GM12878 (cell line): ENCODE measurements around the gene DIPK1A. TPM values are rescaled to one million over a fixed set of nuclear protein-coding genes. Genes with fewer than 3 reads are reported as not detected.

Source experiments
- ATAC-seq: fragments of 200-7000 bp; cut with Tn5 transposase; 3 replicates; pipeline ENCODE4 v1.9.1; 2020; ENCODE audit warnings: mild to moderate bottlenecking, moderate library complexity
- BruUV-seq: library from RNA; stranded (reverse); fragments of 400-500 nt; replicated peaks from 2 replicates; lab custom pipeline; 2021; lab: Mats Ljungman, UMichigan
- CTCF ChIA-PET: fragments of 300-600 bp; sonication (Branson Sonifier 250); formaldehyde crosslinking; extraction: SDS; loops from one replicate; lab custom pipeline; 2021; ENCODE audit warnings: inconsistent platforms; lab: Yijun Ruan, JAX
- POLR2A ChIA-PET: fragments of 350-600 bp; formaldehyde crosslinking; extraction: SDS; loops from one replicate; lab custom pipeline; 2021; ENCODE audit warnings: inconsistent platforms; lab: Charles Lee
- RAD21 ChIA-PET: fragments of 300-600 bp; sonication (Branson Sonifier 250); formaldehyde crosslinking; loops from one replicate; lab custom pipeline; 2023; ENCODE audit warnings: antibody characterized with exemption; ENCODE audit not compliant: unreplicated experiment; lab: Charles Lee
- SMC1A ChIA-PET: fragments of 300-600 bp; sonication (Branson Sonifier 250); formaldehyde crosslinking; loops from one replicate; lab custom pipeline; 2023; ENCODE audit not compliant: unreplicated experiment, uncharacterized antibody; lab: Charles Lee
- DNase-seq: peaks from one replicate; pipeline ENCODE4 v3.0.0-alpha.2; 2011; ENCODE audit warnings: low read depth, low spot score
- FAIRE-seq: peaks from 3 replicates; lab custom pipeline; 2011; peaks lifted over from hg19 to GRCh38; lab: Jason Lieb, UNC
- H2AFZ ChIP-seq: 2 replicates; pipeline ENCODE4 v1.6.0; 2011; ENCODE audit warnings: low read depth, low read length, control low read depth; ENCODE audit not compliant: control insufficient read depth
- H3K27ac ChIP-seq: 2 replicates; pipeline ENCODE4 v1.5.1; 2011; ENCODE audit warnings: control low read depth; ENCODE audit not compliant: control insufficient read depth, insufficient read depth
- H3K27me3 ChIP-seq, 2 experiments: replicated peaks in 1 of 2; 2 replicates each; pipeline versions ENCODE4 v1.6.0 to v1.6.1; 2011; ENCODE audit warnings: low read length in 1 of 2; ENCODE audit not compliant: control insufficient read depth in 2 of 2, insufficient read depth in 2 of 2
- H3K36me3 ChIP-seq, 2 experiments: 2 replicates each; pipeline ENCODE4 v1.5.1; 2011; ENCODE audit warnings: low read length in 1 of 2; ENCODE audit not compliant: control insufficient read depth in 2 of 2, insufficient read depth in 2 of 2
- H3K4me1 ChIP-seq: 2 replicates; pipeline ENCODE4 v1.6.1; 2011; ENCODE audit warnings: mild to moderate bottlenecking, low read length, moderate library complexity, mixed read lengths; ENCODE audit not compliant: control insufficient read depth, insufficient read depth
- H3K4me2 ChIP-seq: 2 replicates; pipeline ENCODE4 v1.6.0; 2011; ENCODE audit warnings: control low read depth; ENCODE audit not compliant: control insufficient read depth, insufficient read depth
- H3K4me3 ChIP-seq: fragments of 200-600 bp; sonication (generic); 2 replicates; pipeline ENCODE4 v1.5.1; 2016
- H3K79me2 ChIP-seq: 2 replicates; pipeline ENCODE4 v1.6.0; 2011; ENCODE audit warnings: low read length; ENCODE audit not compliant: control insufficient read depth, insufficient read depth
- H3K9ac ChIP-seq: 2 replicates; pipeline ENCODE4 v1.8.0; 2011; ENCODE audit warnings: low read length, control low read depth, mixed read lengths; ENCODE audit not compliant: control insufficient read depth, insufficient read depth
- H3K9me3 ChIP-seq: replicated peaks from 3 replicates; pipeline ENCODE4 v1.5.1; 2011; ENCODE audit warnings: mild to moderate bottlenecking, low read length; ENCODE audit not compliant: control insufficient read depth, insufficient read depth
- H4K20me1 ChIP-seq: 2 replicates; pipeline ENCODE4 v1.6.0; 2011; ENCODE audit not compliant: control insufficient read depth, insufficient read depth
- BCLAF1 ChIP-seq: fragments of 450-650 bp; IDR thresholded peaks from 2 replicates; pipeline ENCODE4 v1.6.1; 2017; ENCODE audit warnings: antibody characterized with exemption, mild to moderate bottlenecking, moderate library complexity
- BMI1 ChIP-seq: fragments of 450-650 bp; IDR thresholded peaks from 2 replicates; pipeline ENCODE4 v1.6.1; 2016; ENCODE audit warnings: mild to moderate bottlenecking, moderate library complexity, borderline replicate concordance
- BRCA1 ChIP-seq: IDR thresholded peaks from 2 replicates; pipeline ENCODE4 v1.6.1; 2011; ENCODE audit warnings: low read depth, low read length, improper control_type of control experiment
- E2F4 ChIP-seq: IDR thresholded peaks from 2 replicates; pipeline ENCODE4 v1.6.1; 2012; ENCODE audit warnings: low read depth, low read length, improper control_type of control experiment
- EZH2 ChIP-seq: IDR thresholded peaks from 2 replicates; pipeline ENCODE4 v1.6.1; 2012; ENCODE audit warnings: low read depth, mild to moderate bottlenecking, control low read depth, inconsistent platforms, low read length, borderline replicate concordance; ENCODE audit not compliant: control insufficient read depth
- JUND ChIP-seq: IDR thresholded peaks from 2 replicates; pipeline ENCODE4 v1.6.1; 2012; ENCODE audit warnings: low read depth, mild to moderate bottlenecking, low read length, improper control_type of control experiment, moderate library complexity
- PAX8 ChIP-seq: fragments of 450-650 bp; IDR thresholded peaks from 2 replicates; pipeline ENCODE4 v1.6.1; 2017; ENCODE audit warnings: mild to moderate bottlenecking, moderate library complexity
- RAD21 ChIP-seq: IDR thresholded peaks from 2 replicates; pipeline ENCODE4 v1.6.1; 2011; ENCODE audit warnings: mild to moderate bottlenecking, low read depth, low read length, moderate library complexity; ENCODE audit not compliant: insufficient read depth
- RUNX3 ChIP-seq: IDR thresholded peaks from 2 replicates; pipeline ENCODE4 v1.6.1; 2012; ENCODE audit warnings: low read length, inconsistent platforms
- SMARCA5 ChIP-seq: fragments of 450-650 bp; IDR thresholded peaks from 2 replicates; pipeline ENCODE4 v1.6.1; 2017; ENCODE audit warnings: mild to moderate bottlenecking
- STAT3 ChIP-seq: IDR thresholded peaks from 2 replicates; pipeline ENCODE4 v1.6.1; 2011; ENCODE audit warnings: low read depth, low read length, improper control_type of control experiment
- ZNF207 ChIP-seq: fragments of 450-650 bp; IDR thresholded peaks from 2 replicates; pipeline ENCODE4 v1.6.1; 2014; ENCODE audit warnings: antibody characterized with exemption, mild to moderate bottlenecking, borderline replicate concordance
- WGBS: methylation state at CpG from one replicate; pipeline ENCODE4 v1.1.6; 2016; ENCODE audit warnings: low lambda C conversion rate; ENCODE audit not compliant: insufficient replicate concordance, insufficient coverage; ENCODE audit errors: missing lambda C conversion rate; 5-methylcytosine and 5-hydroxymethylcytosine counted together
- in situ Hi-C: fragments of 300-500 bp; cut with MboI; formaldehyde crosslinking; loops from 9 replicates; pipeline ENCODE4 v1.14.3; 2018; ENCODE audit warnings: mixed read lengths
- intact Hi-C: fragments of 100-400 bp; cut with micrococcal nuclease; formaldehyde crosslinking; loops from one replicate; pipeline ENCODE4 v1.14.2; 2022; ENCODE audit not compliant: unreplicated experiment
- polyA plus RNA-seq, 11 experiments: library from polyadenylated mRNA; depleted of rRNA in 4 of 11; unstranded in 6 of 11; stranded (reverse) in 5 of 11; fragments of >200 nt; fragmentation: Nextera tagmentation in 4 of 11; fragmentation: Illumina TruSeq in 1 of 11; extraction: Ambion mirVana in 4 of 11; extraction: Trizol in 1 of 11; gene quantifications; 1 replicate in 1 of 11; 2 replicates in 10 of 11; pipeline versions ENCODE4 v1.2.1 to v1.2.3, GENCODE V29; 2011 to 2016; ENCODE audit warnings: inconsistent platforms in 2 of 11, missing spikeins in 2 of 11, low read depth in 1 of 11
- total RNA-seq, 4 experiments: library from RNA; depleted of rRNA in 3 of 4; stranded (reverse); fragments of >200 nt in 3 of 4; fragmentation: Illumina TruSeq in 1 of 4; extraction: Trizol in 1 of 4; gene quantifications; 2 replicates each; pipeline versions ENCODE4 v1.2.1 to v1.2.3, GENCODE V29; 2013 to 2021
- TF ChIP-seq, protein P1 (sequence below): fragments of 450-650 bp; IDR thresholded peaks from 2 replicates; pipeline ENCODE4 v1.6.1; 2017; ENCODE audit warnings: mild to moderate bottlenecking, moderate library complexity
- TF ChIP-seq, protein P2 (sequence below): IDR thresholded peaks from 2 replicates; pipeline ENCODE4 v1.6.1; 2011; ENCODE audit warnings: low read depth, low read length, improper control_type of control experiment, borderline replicate concordance

The DIPK1A gene
- total and polyA plus RNA-seq, 10 of the 15 experiments (the other 5 are each of a cell fraction or from before 2014, with no cell fraction given) = 4.9 to 15.0 (median 9.7) TPM

DNA sequence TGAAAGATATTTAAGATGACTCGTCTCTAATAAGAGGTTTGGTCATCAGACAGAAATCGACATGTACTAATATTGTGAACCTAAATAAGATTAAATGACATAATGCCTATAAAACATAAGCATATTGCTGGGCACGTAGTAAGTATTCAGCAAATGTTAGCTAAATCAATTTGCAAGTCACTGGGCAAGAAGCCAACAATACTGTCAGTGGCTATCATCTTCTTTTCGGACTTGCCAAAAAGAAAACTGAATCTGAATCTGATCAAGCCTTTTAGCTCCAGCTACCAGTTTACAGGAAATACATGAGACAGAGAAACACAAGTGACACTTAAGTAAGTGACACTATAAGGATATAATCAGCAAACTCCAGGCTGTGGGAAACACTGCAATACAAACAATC, 83.5 kb downstream of the DIPK1A start:
- Histone ChIP-seq H3K4me1 (no peaks in the 10 kb centered on the region; the same call in 1 of the 2 replicates), H3K4me2 (peak overlapping the region; percentile 77), H3K4me3 (peak overlapping the region; percentile 43; the same call in 1 of the 2 replicates)

More for the DNA sequence above, 83.5 kb downstream of the DIPK1A start:
- BruUV-seq = no TSS peak
- Histone ChIP-seq H3K36me3 (peaks cover 0 to 8% of the 10 kb centered on the region in 2 experiments; a peak in 1 of 4 replicates), H3K79me2 (0 out of 2 replicates have a peak, but pooled peaks cover 2% of the 10 kb centered on the region), H3K27me3 (no peaks in the 10 kb centered on the region), H3K27ac (peak overlapping the region; percentile 55), H3K9me3 (peaks cover 3% of the 10 kb centered on the region; the same call in 2 of the 3 replicates), H3K9ac (peak overlapping the region; percentile 32; the same call in 1 of the 2 replicates), H4K20me1 (no peaks in the 10 kb centered on the region), H2AFZ (peak overlapping the region; percentile 24)
- WGBS = 80% methylated on average over 4 of the region's 4 CpGs
- TF ChIP-seq PAX8 (no peak), ZNF207 (no peak), JUND (no peak), RUNX3 (no peak), SMARCA5 (no peak), BCLAF1 (no peak), BMI1 (no peak), E2F4 (no peak), EZH2 (no peak), STAT3 (no peak), BRCA1 (no peak), RAD21 (no peak)
- TF ChIP-seq, protein P1, sequence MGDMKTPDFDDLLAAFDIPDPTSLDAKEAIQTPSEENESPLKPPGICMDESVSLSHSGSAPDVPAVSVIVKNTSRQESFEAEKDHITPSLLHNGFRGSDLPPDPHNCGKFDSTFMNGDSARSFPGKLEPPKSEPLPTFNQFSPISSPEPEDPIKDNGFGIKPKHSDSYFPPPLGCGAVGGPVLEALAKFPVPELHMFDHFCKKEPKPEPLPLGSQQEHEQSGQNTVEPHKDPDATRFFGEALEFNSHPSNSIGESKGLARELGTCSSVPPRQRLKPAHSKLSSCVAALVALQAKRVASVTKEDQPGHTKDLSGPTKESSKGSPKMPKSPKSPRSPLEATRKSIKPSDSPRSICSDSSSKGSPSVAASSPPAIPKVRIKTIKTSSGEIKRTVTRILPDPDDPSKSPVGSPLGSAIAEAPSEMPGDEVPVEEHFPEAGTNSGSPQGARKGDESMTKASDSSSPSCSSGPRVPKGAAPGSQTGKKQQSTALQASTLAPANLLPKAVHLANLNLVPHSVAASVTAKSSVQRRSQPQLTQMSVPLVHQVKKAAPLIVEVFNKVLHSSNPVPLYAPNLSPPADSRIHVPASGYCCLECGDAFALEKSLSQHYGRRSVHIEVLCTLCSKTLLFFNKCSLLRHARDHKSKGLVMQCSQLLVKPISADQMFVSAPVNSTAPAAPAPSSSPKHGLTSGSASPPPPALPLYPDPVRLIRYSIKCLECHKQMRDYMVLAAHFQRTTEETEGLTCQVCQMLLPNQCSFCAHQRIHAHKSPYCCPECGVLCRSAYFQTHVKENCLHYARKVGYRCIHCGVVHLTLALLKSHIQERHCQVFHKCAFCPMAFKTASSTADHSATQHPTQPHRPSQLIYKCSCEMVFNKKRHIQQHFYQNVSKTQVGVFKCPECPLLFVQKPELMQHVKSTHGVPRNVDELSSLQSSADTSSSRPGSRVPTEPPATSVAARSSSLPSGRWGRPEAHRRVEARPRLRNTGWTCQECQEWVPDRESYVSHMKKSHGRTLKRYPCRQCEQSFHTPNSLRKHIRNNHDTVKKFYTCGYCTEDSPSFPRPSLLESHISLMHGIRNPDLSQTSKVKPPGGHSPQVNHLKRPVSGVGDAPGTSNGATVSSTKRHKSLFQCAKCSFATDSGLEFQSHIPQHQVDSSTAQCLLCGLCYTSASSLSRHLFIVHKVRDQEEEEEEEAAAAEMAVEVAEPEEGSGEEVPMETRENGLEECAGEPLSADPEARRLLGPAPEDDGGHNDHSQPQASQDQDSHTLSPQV = no peak
- TF ChIP-seq, protein P2, sequence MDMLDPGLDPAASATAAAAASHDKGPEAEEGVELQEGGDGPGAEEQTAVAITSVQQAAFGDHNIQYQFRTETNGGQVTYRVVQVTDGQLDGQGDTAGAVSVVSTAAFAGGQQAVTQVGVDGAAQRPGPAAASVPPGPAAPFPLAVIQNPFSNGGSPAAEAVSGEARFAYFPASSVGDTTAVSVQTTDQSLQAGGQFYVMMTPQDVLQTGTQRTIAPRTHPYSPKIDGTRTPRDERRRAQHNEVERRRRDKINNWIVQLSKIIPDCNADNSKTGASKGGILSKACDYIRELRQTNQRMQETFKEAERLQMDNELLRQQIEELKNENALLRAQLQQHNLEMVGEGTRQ = no peak
- CTCF ChIA-PET = interaction anchor here (0.7 to 2.9 kb wide), 8 partner anchors 9 to 116 kb away, joined by 3 to 17 read pairs (median 4); no protein-coding TSS in a partner anchor
- POLR2A ChIA-PET = interaction anchor here (1.1 kb wide), 1 partner anchor 9 kb away, joined by 3 read pairs; no protein-coding TSS in a partner anchor
- intact Hi-C loops (no loop called here), in situ Hi-C loops (no loop called here)
- SMC1A ChIA-PET = interaction anchor here (1.3 to 1.5 kb wide), 3 partner anchors 20 to 84 kb away, joined by 3 to 4 read pairs (median 4); no protein-coding TSS in a partner anchor
- no peak for FAIRE-seq
- RAD21 ChIA-PET = interaction anchor here (1.2 kb wide), 1 partner anchor 18 kb away, joined by 3 read pairs; no protein-coding TSS in a partner anchor
- DNase-seq = no peak
- no peak for ATAC-seq
